Kidney capillary endothelial cell (primary cell): ENCODE data around the gene SVIL.
A peak's percentile ranks its signal among the peaks of the same experiment; 100 is the strongest.
"Not testable (repeated sequence)": the region's sequence is repeated elsewhere in the genome, so short reads cannot be mapped to it uniquely, and the experiment has no call there.

ENCODE experiments used
- DNase-seq: peaks from one replicate; pipeline ENCODE4 v3.0.0-alpha.2; 2018; ENCODE audit warnings: low spot score

Gene SVIL

GRCh38 chr10:29603223-29603896 is 31.4 kb downstream of the SVIL start:
- DNase-seq, result no peak

GRCh38 chr10:29600821-29601220 is 34.0 kb downstream of the SVIL start:
- no peak for DNase-seq

DNA sequence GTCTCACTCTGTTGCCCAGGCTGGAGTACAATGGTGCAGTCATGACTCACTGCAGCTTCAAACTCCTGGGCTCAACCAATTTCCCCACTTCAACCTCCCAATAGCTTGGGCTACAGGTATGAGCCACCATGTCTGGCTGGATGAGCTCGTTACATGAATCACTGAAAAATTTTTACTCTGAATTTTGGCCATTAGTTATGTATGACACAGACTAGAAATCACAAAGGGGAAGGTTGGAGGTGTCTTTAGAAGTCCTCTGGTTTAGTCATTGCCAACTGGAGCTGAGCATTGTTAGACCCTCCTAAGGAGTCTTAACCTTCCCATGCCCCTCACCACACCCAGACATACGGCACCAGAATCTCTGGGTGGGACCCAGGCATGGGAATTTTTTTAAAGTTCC is 34.7 kb downstream of the SVIL start:
- peak; percentile 36 for DNase-seq

DNA sequence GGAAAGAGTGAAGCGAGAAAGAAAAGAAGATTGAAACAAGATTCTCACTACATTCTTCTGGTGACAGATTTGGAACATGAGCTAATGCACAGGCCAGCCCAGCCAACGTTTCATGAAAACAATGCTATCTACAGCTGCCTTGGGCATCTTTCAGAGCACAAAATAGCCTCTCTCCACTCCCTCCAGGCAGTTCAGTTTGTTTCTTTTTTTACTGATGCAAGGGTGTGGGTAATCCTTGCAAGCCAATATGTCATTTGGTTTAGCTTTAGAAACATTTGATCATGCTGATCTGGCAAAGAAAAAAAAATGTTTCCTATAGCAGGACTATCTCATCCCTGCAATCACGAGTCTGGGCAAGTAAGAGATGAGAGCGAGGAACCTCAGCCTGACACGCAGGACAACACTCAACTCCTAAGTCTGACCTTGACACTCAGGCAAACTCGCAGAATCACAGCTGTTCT is 35.9 kb downstream of the SVIL start:
- DNase-seq, result no peak

- DNase-seq, result no peak
These were observed 37.9 kb downstream of the SVIL start for GRCh38 chr10:29596826-29597225.

GRCh38 chr10:29596356-29596755 is 38.4 kb downstream of the SVIL start:
- DNase-seq, result no peak

GRCh38 chr10:29595636-29596225 is 39.0 kb downstream of the SVIL start:
- no peak for DNase-seq

DNA sequence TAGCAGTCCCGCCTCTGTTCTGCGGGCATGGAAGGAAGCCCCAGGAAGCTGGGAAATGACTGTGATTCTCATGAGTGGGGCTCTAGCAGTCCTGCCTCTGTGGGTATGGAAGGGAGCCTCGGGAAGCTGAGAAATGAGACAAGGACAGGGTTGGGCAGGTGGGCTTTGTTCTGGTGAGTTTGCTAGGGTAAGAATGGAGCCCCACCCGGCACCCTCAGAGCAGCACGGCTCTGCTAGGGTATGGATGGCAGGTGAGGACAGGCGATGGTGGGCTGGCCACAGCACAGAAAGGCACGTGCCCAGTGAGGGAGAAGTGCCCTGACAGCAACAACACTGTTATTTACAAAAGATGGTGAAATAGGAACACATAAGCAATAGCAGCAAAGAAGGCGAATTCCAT is 39.6 kb downstream of the SVIL start:
- DNase-seq, result no peak

DNA sequence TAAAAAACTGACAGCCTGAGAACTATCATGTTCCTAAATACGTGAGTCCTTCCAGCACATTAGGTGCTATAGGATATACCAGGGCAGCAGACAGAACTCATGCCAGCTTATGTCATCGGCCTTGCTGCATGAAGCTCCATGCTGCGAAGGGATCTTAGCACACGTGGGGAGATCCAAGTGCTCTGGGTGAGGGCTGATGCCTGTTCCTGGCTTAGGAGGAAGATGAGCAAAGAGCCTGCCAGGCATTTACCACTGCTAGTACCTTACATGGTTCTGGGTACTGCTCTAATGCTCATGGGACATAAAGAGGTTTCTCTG is 43.2 kb downstream of the SVIL start:
- no peak for DNase-seq

GRCh38 chr10:29590915-29591650 is 43.7 kb downstream of the SVIL start:
- DNase-seq, result no peak

DNA sequence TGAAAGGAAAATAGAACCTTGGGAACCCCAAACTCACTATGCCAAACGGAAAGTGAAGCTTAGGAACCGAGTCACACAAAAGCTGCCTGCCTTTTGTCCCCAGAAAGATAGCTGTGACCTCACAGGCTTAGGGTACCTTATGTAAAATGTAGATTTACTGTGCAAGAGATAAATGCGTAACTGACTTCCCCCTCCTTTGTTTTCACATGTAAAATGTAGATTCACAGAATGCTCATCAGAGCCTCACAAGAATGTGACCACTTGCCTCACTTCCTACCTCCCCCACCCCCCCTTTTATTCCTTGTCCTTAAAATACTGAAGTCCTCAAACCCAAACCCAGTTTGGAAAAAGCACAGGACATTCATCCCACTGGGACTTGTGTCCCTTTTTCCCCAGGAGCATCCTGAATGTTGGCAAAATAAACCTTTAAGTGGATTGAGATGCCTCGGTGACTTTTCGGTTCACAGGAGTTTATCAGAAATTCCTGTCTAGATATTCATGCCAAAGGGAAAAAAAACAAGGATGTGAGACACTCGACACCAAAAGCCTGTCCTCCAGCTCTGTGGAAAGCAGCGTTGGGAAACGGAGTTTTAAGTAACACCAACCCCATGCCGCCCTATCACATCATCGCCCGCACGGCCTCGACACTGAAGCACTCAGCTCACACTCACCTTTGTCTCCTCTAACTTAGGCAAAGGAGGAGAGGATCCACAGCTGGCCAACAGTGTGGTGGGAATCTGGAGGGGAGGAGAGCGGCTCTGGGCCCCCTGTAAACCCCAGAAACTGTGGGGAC is 45.9 kb downstream of the SVIL start:
- peak; percentile 50 for DNase-seq

- DNase-seq, result peak; percentile 52
These were observed 46.8 kb downstream of the SVIL start for GRCh38 chr10:29587750-29588628.

GRCh38 chr10:29587102-29587749 is 47.5 kb downstream of the SVIL start:
- not testable (repeated sequence) for DNase-seq

DNA sequence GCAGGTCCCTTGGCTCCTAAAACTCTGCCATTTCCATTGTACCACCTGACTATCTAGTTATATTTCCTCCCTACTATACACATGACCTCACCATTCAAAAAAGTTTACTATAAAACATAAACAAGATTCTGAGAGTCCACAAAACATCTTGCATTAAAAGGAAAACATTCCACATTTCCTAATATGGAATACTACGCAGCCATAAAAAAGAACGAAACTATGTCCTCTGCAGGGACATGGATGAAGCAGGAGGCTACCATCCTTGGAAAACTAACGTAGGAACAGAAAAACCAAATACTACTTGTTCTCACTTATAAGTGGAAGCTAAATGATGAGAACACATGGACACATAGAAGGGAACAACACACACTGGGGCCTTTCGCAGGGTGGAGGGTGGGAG is 48.3 kb downstream of the SVIL start:
- DNase-seq, result no peak

DNA sequence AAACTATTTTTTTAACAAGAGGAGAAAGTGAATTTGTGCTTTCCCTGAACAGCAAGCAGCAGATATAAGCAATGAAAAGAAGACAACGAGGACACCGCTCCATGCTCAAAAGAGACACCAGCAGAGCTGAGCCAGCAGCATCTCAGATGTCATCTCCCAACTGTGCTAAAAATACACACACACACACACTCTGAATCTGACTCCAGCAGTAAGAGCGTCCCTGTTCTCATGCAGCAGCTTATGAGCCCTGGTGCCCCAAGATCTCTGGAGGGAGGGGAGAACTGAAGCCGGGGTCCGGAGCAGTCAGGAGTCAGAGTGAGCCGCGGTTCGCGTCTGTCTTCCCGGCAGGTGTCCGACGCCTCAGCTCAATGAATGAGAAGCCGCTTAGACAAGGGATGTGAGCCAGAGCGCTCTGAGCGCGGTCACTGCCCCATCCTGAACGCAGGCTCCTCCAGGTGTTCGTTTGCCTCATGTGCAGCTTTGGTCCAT is 49.2 kb downstream of the SVIL start:
- no peak for DNase-seq

- DNase-seq, result no peak
These were observed 50.3 kb downstream of the SVIL start for GRCh38 chr10:29584436-29584835.

GRCh38 chr10:29583674-29584073 is 51.1 kb downstream of the SVIL start:
- no peak for DNase-seq

DNA sequence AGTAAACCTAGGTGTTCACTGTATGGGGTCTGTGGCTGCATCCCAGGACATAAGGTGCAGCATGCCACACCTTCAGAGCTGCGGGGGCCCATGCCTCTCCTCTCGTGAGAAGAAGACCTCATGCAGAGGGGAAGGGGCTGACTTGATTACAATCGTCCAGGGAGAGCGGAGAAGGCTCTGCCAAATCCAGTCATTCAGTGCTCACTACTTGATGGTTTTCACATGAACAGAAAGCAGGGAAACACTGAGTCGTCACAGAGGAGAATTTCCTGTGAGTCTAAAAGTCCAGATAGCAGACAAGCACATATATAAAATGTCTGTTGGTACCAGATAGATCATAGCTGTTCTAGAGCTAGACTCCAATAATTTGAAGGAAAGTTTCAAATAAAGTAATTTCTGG is 52.0 kb downstream of the SVIL start:
- DNase-seq, result peak; percentile 61

- no peak for DNase-seq
These were observed 55.3 kb downstream of the SVIL start for GRCh38 chr10:29579455-29579970.

DNA sequence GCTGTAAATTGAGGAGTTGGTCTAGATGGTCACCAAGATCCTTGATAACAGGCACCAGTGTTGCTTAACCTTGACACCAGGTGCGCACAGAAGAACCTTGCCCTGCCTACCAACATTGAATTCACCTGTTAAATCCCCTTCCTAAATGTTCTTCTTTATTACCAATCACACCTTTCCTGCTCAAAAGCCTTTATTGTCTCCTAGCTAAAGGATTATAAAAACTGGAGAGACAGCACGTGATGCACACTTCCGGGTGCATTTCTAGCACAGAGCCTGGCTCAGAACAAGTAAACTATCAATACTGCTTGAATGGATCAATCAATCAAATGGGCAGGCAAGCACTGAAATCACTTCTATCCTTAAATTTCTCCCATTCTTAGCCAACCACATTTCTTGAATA is 56.3 kb downstream of the SVIL start:
- no peak for DNase-seq

DNA sequence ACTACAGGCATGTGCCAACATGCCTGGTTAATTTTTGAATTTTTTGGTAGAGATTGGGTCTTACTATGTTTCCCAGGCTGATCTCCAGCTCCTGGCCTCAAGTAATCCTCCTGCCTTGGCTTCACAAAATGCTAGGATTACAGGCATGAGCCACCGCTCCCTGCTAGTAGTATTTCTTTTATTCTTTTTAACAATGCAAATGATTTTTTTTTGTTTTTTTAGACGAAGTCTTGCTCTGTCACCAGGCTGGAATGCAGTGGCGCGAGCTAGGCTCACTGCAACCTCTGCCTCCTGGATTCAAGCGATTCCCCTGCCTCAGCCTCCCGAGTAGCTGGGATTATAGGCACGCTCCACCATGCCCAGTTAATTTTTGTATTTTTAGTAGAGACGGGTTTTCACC is 58.1 kb downstream of the SVIL start:
- no peak for DNase-seq
